Measurements from ENCODE around the gene SLC18B1. TPM values are rescaled to one million over a fixed set of nuclear protein-coding genes. Genes with fewer than 3 reads are reported as not detected.

The SLC18B1 gene
- total RNA-seq, 1 donor, result 6.9 TPM

DNA sequence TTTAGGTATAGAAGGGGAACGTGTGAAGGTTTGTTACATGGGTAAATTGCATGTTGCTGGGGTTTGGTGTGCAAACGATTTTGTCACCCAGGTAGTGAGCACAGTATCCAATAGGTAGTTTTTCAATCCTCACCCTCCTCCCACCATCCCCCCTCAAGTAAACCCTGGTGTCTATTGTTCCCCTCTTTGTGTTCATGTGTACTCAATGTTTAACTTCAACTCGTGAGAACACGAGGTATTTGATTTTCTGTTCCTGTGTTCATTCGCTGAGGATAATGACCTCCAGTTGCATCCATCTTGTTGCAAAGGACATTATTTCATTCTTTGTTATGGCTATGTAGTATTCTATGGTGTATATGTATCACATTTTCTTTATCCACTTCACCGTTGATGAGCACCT is 73.0 kb downstream of the SLC18B1 start:
- TF ChIP-seq, protein P1, sequence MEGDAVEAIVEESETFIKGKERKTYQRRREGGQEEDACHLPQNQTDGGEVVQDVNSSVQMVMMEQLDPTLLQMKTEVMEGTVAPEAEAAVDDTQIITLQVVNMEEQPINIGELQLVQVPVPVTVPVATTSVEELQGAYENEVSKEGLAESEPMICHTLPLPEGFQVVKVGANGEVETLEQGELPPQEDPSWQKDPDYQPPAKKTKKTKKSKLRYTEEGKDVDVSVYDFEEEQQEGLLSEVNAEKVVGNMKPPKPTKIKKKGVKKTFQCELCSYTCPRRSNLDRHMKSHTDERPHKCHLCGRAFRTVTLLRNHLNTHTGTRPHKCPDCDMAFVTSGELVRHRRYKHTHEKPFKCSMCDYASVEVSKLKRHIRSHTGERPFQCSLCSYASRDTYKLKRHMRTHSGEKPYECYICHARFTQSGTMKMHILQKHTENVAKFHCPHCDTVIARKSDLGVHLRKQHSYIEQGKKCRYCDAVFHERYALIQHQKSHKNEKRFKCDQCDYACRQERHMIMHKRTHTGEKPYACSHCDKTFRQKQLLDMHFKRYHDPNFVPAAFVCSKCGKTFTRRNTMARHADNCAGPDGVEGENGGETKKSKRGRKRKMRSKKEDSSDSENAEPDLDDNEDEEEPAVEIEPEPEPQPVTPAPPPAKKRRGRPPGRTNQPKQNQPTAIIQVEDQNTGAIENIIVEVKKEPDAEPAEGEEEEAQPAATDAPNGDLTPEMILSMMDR (IDR thresholded peaks at IDR 0.05; ENCODE audit: extremely low read depth, low read depth, low read length), result no peak
- Histone ChIP-seq H3K27me3 (ENCODE audit: insufficient read depth, low read length) (peaks cover 10% of the 10 kb centered on the region), H3K27ac (ENCODE audit: low read depth, low read length) (no peak overlapping the region), H3K36me3 (ENCODE audit: insufficient read depth, low read length) (no peaks in the 10 kb centered on the region), H3K4me1 (ENCODE audit: insufficient read depth, low read length) (no peaks in the 10 kb centered on the region), H4K20me1 (ENCODE audit: insufficient read depth, low read length) (no peaks in the 10 kb centered on the region), H3K4me2 (ENCODE audit: insufficient read depth, low read length) (no peak overlapping the region), H3K79me2 (ENCODE audit: insufficient read depth, low read length) (no peaks in the 10 kb centered on the region), H3K4me3 (ENCODE audit: insufficient read depth, low read length) (no peak overlapping the region), H2AFZ (ENCODE audit: low read length) (no peak overlapping the region), H3K9me3 (ENCODE audit: low read depth, low read length) (no peaks in the 10 kb centered on the region)
- DNase-seq (ENCODE audit: insufficient read length, low spot score, missing footprints), result no peak

DNA sequence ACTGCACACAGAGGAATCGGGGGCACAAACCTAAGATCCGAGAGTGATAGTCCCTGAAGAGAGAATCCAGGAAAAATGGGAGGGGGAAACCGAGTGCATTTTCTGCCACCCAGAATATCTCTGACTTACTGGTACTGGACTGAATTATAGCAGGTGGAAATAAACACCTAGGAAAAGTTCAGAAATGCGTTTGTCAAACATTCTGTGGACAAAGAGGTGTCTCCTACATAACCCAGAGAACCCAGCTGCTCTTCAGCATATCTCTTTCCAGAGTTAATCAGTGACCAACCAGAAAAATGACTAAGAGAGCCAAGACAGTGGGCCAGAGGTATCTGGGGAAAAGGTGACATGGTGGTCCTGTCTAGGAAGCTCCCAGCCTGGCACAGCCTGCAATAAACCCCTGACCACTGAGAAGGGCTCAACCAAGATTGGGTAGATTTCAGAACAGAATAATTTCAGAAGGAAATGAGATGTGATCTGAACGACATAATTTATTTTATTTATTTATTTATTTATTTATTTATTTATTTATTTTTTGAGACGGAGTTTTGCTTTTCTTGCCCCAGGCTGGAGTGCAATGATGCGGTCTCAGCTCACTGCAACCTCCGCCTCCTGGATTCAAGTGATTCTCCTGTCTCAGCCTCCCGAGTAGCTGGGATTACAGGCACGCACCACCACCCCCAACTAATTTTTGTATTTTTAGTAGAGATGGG is 78.5 kb downstream of the SLC18B1 start:
- Histone ChIP-seq H4K20me1 (ENCODE audit: insufficient read depth, low read length) (no peaks in the 10 kb centered on the region), H3K4me1 (ENCODE audit: insufficient read depth, low read length) (no peaks in the 10 kb centered on the region), H3K27ac (ENCODE audit: low read depth, low read length) (no peak overlapping the region), H3K27me3 (ENCODE audit: insufficient read depth, low read length) (peaks cover 11% of the 10 kb centered on the region), H2AFZ (ENCODE audit: low read length) (no peak overlapping the region), H3K36me3 (ENCODE audit: insufficient read depth, low read length) (no peaks in the 10 kb centered on the region), H3K4me2 (ENCODE audit: insufficient read depth, low read length) (no peak overlapping the region), H3K79me2 (ENCODE audit: insufficient read depth, low read length) (no peaks in the 10 kb centered on the region), H3K9me3 (ENCODE audit: low read depth, low read length) (no peaks in the 10 kb centered on the region), H3K4me3 (ENCODE audit: insufficient read depth, low read length) (no peak overlapping the region)
- TF ChIP-seq, protein P1 (IDR thresholded peaks at IDR 0.05; ENCODE audit: extremely low read depth, low read depth, low read length), result no peak
- DNase-seq (ENCODE audit: insufficient read length, low spot score, missing footprints), result peak; percentile 9

Small RNA genes lying within 50 kb of the gene (small RNA-seq; reads per million reads assigned to genes)
- gene SNORA33, result 244 reads per million, percentile 98 among the genes with 10 or more reads in this experiment
- 68.7 reads per million, percentile 96 among the genes with 10 or more reads in this experiment for gene SNORD100
- 2,500 reads per million, percentile 99 among the genes with 10 or more reads in this experiment for gene SNORD101

Other genes with a start within 250 kb of the SLC18B1 start
- gene TAAR8, start 246.0 kb downstream of the SLC18B1 start, total RNA-seq, result not detected in 2 replicates
- not detected in 2 replicates for gene TAAR6, start 228.3 kb downstream of the SLC18B1 start, total RNA-seq
- not detected in 2 replicates for gene TAAR5, start 208.9 kb downstream of the SLC18B1 start, total RNA-seq
- not detected in 2 replicates for gene TAAR2, start 174.4 kb downstream of the SLC18B1 start, total RNA-seq
- gene TAAR1, start 139.5 kb downstream of the SLC18B1 start, total RNA-seq, result not detected in 2 replicates
- gene VNN1, start 84.6 kb downstream of the SLC18B1 start, total RNA-seq, result under 0.01 TPM in 1 of 2 replicates, not detected in the other
- gene VNN2, start 40.7 kb downstream of the SLC18B1 start, total RNA-seq, result not detected in 2 replicates
- 961 and 1,137 TPM in 2 replicates for gene RPS12, start 15.9 kb upstream of the SLC18B1 start, total RNA-seq

Measured in osteoblast (primary cell).